GM10248 (cell line): ENCODE results near the gene SPPL3.
"Not testable (repeated sequence)": the region's sequence is repeated elsewhere in the genome, so short reads cannot be mapped to it uniquely, and the experiment has no call there.

Source experiments
- CTCF ChIA-PET: fragments of 300-600 bp; sonication (Branson Sonifier 250); formaldehyde crosslinking; extraction: SDS; loops from one replicate; lab custom pipeline; 2021; ENCODE audit warnings: antibody characterized with exemption; lab: Yijun Ruan, JAX
- POLR2A ChIA-PET: fragments of 350-650 bp; sonication (Branson Sonifier 250); formaldehyde crosslinking; extraction: SDS; loops from one replicate; lab custom pipeline; 2020; ENCODE audit warnings: antibody characterized with exemption; lab: Yijun Ruan, JAX
- DNase-seq: peaks from one replicate; pipeline ENCODE4 v3.0.0; 2012; ENCODE audit errors: extremely low spot score
- CTCF ChIP-seq: IDR thresholded peaks from 2 replicates; pipeline ENCODE4 v1.5.1; 2012; ENCODE audit warnings: mild to moderate bottlenecking, low read depth; ENCODE audit errors: extremely low read depth, missing control alignments, control extremely low read depth

SPPL3 gene

DNA sequence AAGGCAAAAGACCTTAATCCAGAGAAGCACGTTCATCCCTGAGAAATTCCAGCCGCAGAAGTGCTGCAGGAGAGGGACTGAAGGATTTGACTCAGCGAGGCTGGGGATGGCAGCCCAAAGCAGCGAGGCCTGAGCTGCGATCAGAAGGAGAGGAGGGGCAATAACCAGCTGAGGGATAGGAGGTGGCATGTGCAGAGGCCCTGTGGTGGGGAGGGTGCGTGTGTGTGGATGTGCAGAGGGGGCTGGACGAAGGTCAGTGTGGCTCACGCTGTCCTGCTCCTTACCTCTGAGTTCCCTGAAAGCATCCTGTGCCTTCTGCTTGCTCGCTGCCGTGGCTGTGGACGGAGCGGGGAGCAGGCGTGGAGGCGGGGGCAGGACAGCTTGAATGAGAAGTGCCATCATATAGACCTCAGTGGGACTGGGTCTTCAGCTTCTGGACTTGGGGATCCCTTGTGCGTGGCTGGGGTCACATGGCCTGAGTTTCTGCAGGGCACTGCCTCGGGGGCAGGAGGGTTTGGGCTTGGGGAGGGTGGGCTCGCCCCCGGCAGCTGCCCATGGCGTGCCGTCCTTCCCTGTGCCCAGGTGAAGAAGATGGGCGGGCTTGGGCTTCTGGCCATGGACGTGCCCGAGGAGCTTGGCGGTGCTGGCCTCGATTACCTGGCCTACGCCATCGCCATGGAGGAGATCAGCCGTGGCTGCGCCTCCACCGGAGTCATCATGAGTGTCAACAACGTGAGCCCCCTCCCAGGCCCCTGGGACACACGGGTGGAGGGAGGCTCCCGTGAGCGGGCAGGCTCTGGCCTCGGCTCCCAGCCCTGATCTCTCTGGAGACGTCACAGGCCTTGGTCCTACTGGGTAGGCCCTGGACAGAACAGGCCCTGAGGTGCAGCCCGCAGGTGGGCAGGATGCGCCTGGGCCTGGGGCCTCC, 167.5 kb downstream of the SPPL3 start:
- POLR2A ChIA-PET = no interaction called here
- CTCF ChIA-PET = no interaction called here
- DNase-seq = no peak
- TF ChIP-seq CTCF = no peak

DNA sequence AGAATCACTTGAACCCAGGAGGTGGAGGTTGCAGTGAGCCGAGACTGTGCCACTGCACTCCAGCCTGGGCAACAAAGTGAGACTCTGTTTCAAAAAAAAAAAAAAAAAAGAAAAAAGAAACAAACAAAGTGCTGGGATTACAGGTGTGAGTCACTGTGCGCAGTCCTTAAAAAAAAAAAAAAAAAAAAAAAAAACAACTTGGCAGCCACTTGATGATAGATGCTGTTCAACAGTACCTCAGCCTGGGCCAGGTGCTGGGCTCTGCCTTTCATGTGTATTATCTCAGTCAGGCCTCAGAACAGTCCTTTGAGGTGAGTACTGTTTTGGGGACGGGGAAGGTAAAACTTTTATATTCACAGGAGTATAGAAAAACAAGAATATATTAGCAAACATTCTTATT, 169.0 kb downstream of the SPPL3 start:
- no peak for TF ChIP-seq CTCF
- ChIA-PET CTCF (no interaction called here), POLR2A (no interaction called here)
- DNase-seq = no peak

- POLR2A ChIA-PET = no interaction called here
- CTCF ChIA-PET = no interaction called here
- DNase-seq = no peak
- TF ChIP-seq CTCF = no peak
Measured at GRCh38 chr12:120734210-120734609, 169.9 kb downstream of the SPPL3 start.

DNA sequence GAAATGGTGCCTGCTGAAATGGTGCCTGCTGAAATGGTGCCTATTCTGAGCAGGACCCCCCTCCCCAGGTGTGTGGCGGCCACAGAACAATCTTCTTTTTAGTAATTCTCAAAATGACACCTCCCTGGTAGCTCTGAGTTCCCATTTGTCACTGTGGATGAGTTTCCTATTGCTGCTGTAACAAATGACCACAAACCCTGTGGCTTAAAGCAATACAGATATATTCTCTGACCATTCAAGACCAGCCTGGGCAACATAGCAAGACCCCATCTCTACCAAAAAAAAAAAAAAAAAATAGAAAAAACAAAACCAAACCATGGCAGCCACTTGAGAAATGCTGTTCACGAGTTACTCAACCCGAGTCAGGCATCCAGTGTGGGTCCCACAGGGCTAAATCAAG, 170.6 kb downstream of the SPPL3 start:
- CTCF ChIA-PET = no interaction called here
- TF ChIP-seq CTCF = no peak
- no peak for DNase-seq
- POLR2A ChIA-PET = no interaction called here

DNA sequence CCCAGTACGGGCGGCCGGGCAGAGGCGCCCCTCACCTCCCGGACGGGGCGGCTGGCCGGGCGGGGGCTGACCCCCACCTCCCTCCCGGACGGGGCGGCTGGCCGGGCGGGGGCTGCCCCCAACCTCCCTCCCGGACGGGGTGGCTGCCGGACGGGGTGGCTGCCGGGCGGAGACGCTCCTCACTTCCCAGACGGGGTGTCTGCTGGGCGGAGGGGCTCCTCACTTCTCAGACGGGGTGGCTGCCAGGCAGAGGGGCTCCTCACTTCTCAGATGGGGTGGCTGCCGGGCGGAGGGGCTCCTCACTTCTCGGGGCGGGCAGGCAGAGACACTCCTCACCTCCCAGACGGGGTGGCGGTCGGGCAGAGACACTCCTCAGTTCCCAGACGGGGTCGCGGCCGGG, 172.0 kb downstream of the SPPL3 start:
- POLR2A ChIA-PET = not testable (repeated sequence)

GRCh38 chr12:120726961-120727360, 177.2 kb downstream of the SPPL3 start:
- ChIA-PET CTCF (interaction anchor here (1.6 kb wide), 1 partner anchor 13 kb away, joined by 5 read pairs; no protein-coding TSS in a partner anchor), POLR2A (no interaction called here)
- no peak for TF ChIP-seq CTCF
- no peak for DNase-seq

More for the DNA sequence above, 172.0 kb downstream of the SPPL3 start:
- CTCF ChIA-PET, DNase-seq: not testable (repeated sequence)

- ChIA-PET CTCF (interaction anchor here (1.6 kb wide), 1 partner anchor 12 kb away, joined by 5 read pairs; no protein-coding TSS in a partner anchor), POLR2A (no interaction called here)
- no peak for TF ChIP-seq CTCF
- DNase-seq = no peak
Measured at GRCh38 chr12:120726510-120726793, 177.7 kb downstream of the SPPL3 start.
